Left forelimb (tissue), 1 donor: ENCODE results near the gene TMUB1.

ENCODE experiments used
- DNase-seq: peaks from one replicate; pipeline ENCODE4 v3.0.0-alpha.2; 2018; ENCODE audit warnings: low spot score

TMUB1 gene

DNA sequence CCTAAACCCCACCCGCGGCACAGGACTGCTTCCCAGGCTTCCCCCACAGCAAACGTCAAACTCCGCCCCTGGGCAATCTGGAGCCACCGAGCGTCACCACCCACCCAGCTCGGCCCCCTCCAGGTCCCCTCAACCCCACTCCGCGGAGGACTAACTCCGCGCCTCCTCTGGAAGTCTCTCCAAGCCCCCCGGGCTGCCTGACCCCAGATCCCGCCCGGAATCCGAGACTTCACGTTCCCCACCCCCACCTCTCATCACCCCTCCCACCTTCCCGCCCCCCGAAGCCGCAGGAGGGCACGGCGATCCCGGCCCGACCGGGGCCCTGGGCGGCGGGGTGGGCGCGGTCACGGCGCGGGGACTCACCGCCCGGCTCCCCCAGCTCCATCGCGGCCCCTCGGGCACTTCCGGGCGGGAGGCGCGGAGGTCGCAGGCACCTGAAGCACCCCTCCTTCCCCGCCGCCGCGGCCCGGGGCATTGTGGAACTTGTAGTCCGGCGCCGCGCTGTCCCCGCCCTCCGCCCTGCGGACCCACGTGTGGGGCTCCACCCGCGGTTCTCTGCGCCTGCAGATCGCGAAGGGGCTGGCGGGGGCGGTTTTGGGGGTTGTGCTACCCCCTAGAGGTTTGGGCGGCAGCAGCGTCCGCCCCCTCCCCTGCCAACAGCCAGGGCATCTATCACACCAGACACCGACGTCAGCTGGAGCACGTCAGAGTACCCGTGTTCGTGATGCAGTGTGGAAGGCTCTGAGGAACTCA lies at the start of gene TMUB1:
Gene TMUB1 (minus strand): TSS at position 423 of the 753 bp plus-strand sequence. CDS start 930 bp downstream, outside the sequence.
- peak; percentile 86 for DNase-seq

GRCh38 chr7:151132461-151133205 lies 49.3 kb upstream of the TMUB1 start:
- no peak for DNase-seq

GRCh38 chr7:151131592-151132293 lies 48.5 kb upstream of the TMUB1 start:
- DNase-seq = no peak

DNA sequence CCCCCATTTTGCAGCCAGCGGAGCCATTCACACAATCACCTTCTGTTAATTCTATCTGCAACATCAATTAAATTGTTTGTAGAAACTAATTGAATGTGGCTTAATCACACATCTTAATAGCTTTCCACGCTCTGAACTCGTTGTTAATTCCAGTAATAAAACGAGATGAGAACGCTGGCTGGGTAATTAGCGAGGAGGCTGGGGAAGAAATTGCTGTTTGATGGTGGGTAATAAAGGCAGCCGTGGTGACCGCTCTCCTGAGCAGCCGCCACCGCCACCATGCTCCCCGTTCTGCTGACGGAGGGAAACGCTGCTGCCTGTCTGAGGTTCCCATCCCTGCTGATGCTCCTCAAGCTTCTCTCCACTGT lies 47.9 kb upstream of the TMUB1 start:
- DNase-seq = no peak

- no peak for DNase-seq
These were observed 47.5 kb upstream of the TMUB1 start for GRCh38 chr7:151130741-151131157.

GRCh38 chr7:151129960-151130591 lies 46.8 kb upstream of the TMUB1 start:
- no peak for DNase-seq

- no peak for DNase-seq
These were observed 46.0 kb upstream of the TMUB1 start for GRCh38 chr7:151129117-151129959.

DNA sequence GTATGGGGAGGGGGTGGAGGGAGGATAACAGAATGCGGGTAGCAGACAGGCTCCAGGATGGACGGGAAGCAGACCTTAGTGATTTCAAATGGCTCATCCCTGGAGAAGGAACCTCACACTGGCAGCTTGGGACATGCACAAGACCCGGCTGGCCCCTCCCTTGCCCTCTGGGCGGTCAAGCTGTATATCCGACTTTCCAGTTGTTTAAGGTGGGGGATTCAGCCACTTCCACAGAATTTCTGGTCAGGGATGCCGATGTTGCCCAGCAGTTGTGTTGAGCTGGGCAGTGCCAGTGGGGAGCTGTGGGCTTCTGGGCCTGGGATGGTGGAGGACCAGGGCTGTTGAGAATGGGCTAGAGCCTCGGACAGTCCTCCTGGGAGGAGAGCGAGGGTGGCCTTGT lies 45.4 kb upstream of the TMUB1 start:
- no peak for DNase-seq

DNA sequence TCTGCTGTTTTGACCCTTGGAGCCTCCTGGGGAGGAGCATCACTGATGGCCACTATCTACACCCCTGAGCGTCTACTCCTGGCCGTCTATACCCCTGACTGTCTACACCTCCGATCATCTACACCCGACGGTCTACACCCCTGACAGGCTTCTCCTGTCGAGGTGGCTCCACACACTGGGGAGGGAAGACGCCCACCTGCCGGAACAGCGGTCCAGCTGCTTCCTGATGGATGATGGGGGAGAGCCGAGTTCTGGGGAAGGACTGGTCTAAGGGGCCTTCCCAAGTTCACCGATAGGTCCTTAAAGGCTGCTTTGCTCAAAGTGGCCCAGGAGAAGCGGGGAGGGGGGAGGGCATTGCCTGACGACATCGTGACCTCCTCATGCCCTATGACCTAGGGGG lies 44.9 kb upstream of the TMUB1 start:
- DNase-seq = no peak

- no peak for DNase-seq
These were observed 43.3 kb upstream of the TMUB1 start for GRCh38 chr7:151126491-151127137.

- no peak for DNase-seq
These were observed 42.7 kb upstream of the TMUB1 start for GRCh38 chr7:151125846-151126481.

DNA sequence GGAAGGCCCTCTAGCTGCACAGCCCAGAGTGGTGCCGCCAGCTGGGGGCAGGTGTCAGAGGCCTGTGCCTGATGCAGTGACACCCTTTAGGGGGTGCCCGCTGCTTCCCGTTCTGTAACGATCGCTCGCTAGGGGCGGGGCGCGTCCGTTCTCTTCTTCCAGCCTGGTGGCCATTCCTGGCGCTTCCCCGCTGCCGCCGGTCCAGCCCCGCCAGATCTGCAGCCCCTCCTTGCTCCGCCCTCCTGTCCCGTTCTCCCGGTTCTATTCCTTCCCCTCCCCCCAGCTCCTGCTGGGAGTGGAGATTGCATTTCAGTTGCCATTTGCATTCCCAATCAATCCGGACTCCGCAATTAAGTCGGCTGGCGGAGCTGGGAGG lies 42.2 kb upstream of the TMUB1 start:
- no peak for DNase-seq

- no peak for DNase-seq
These were observed 41.7 kb upstream of the TMUB1 start for GRCh38 chr7:151124899-151125399.

DNA sequence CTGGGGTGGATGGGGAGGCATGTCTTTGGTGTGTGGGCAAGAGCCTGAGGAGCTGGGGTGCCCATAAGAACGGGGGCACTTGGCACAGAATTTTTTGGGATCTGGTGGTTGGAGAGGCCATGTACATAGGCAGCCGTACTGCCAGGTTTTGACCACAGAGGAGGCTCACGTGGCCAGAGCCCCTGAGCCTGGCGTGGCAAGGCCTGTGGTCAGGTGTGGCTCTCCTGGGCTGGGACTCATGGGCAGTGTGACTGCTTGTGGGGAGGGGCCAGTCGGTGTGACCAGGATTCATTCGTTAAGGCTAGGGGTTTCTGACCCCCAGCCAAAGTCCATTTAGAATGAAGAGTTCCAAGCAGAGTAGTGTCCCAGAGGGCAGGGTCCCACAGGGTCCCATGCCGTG lies 41.2 kb upstream of the TMUB1 start:
- DNase-seq = no peak

DNA sequence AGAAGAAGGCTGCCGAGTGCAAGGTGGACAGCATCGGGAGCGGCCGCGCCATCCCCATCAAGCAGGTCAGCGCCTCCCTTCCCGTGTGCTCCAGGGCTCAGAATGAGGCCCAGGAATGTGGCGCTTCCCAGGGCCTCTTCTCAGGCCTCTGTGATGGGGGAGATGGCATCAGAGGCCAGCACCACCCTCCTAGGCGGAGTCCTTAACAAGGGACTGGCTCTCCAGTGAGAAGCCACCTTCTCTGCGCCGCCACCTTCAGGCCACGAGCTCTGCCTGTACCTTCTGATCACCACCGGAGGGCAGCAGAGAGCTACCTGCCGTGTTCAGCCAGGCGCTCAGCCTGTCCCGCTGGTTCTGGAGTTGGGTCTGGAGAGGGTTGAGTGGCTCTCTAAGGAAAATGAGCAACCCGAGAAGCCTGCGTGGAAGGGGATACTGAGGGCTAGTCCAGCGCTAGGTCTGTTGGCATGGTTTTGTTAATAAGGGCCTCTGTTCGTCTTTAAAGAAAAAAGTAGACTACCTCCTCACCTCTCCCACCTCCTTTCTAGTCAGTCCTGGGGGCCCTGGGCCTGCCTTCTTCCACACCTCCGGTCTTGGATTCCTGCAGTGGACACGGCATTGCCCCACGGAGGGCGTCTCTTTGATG lies 40.6 kb upstream of the TMUB1 start:
- DNase-seq = peak; percentile 87

GRCh38 chr7:151123158-151123821 lies 40.0 kb upstream of the TMUB1 start:
- DNase-seq = no peak

DNA sequence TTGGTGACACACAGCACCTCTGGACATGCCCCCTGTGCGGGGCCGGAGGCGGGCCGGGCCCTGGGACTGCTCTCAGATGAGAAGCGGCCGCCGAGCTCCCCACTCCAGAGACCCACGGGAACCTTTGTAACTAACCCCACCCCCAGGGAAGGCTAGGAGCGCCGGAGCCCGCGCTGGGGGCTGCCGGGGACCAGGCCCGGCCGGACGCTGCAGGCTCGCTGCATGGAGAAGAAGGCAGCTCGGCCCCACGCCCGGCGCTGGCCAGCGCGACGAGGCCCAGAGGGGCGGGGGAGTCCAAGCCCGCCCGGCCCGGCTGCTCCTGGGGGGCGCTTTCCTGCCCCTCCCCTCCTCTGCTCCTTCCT lies 39.5 kb upstream of the TMUB1 start:
- no peak for DNase-seq

- DNase-seq = no peak
These were observed 39.0 kb upstream of the TMUB1 start for GRCh38 chr7:151122276-151122675.
